PC-3 (cell line): Measurements from ENCODE around the gene CLDN20. TPM values are rescaled to one million over a fixed set of nuclear protein-coding genes. Genes with fewer than 3 reads are reported as not detected.

ENCODE experiments used
- ATAC-seq: fragments of 200-7000 bp; cut with Tn5 transposase; 2 replicates; pipeline ENCODE4 v1.9.1; 2020; ENCODE audit warnings: mild to moderate bottlenecking, moderate library complexity
- BruUV-seq: library from RNA; stranded (reverse); fragments of 400-500 nt; replicated peaks from 2 replicates; lab custom pipeline; 2021; lab: Mats Ljungman, UMichigan
- CTCF ChIA-PET: fragments of 300-600 bp; sonication (Branson Sonifier 250); formaldehyde crosslinking; loops from one replicate; lab custom pipeline; 2022; ENCODE audit warnings: antibody characterized with exemption; lab: Charles Lee
- POLR2A ChIA-PET: fragments of 300-600 bp; sonication (Branson Sonifier 250); formaldehyde crosslinking; loops from one replicate; lab custom pipeline; 2022; ENCODE audit warnings: antibody characterized with exemption; ENCODE audit not compliant: unreplicated experiment; lab: Charles Lee
- DNase-seq: peaks from one replicate; pipeline ENCODE4 v3.0.0-alpha.2; 2015
- H2AFZ ChIP-seq: fragments of 300-600 bp; sonication (generic); 2 replicates; pipeline ENCODE4 v1.6.0; 2016; ENCODE audit warnings: antibody characterized with exemption, low read length
- H3F3A ChIP-seq: fragments of 300-600 bp; sonication (generic); one replicate; pipeline ENCODE4 v1.6.0; 2017; ENCODE audit warnings: antibody characterized with exemption, low read length, control low read depth, mild to moderate bottlenecking; ENCODE audit not compliant: unreplicated experiment
- H3K27ac ChIP-seq: fragments of 300-600 bp; sonication (generic); 2 replicates; pipeline ENCODE4 v1.5.1; 2016; ENCODE audit warnings: mild to moderate bottlenecking, low read length
- H3K27me3 ChIP-seq: fragments of 300-600 bp; sonication (generic); 2 replicates; pipeline ENCODE4 v1.6.1; 2016; ENCODE audit warnings: low read length, mixed read lengths
- H3K36me3 ChIP-seq: fragments of 300-600 bp; sonication (generic); 2 replicates; pipeline ENCODE4 v1.6.1; 2016; ENCODE audit warnings: low read depth, mixed run types, low read length, mixed read lengths
- H3K4me1 ChIP-seq: fragments of 300-600 bp; sonication (generic); 2 replicates; pipeline ENCODE4 v1.5.1; 2016; ENCODE audit warnings: low read length; ENCODE audit not compliant: insufficient read depth
- H3K4me2 ChIP-seq: fragments of 300-600 bp; sonication (generic); 2 replicates; pipeline ENCODE4 v1.6.0; 2016; ENCODE audit warnings: low read length
- H3K4me3 ChIP-seq: fragments of 300-600 bp; sonication (generic); 2 replicates; pipeline ENCODE4 v1.5.1; 2016; ENCODE audit warnings: mild to moderate bottlenecking, low read length, mixed read lengths
- H3K79me2 ChIP-seq: fragments of 300-600 bp; sonication (generic); 2 replicates; pipeline ENCODE4 v1.6.1; 2017; ENCODE audit warnings: low read length, mixed read lengths
- H3K9ac ChIP-seq: fragments of 300-600 bp; sonication (generic); 2 replicates; pipeline ENCODE4 v1.6.0; 2016; ENCODE audit warnings: mild to moderate bottlenecking, low read length
- H3K9me2 ChIP-seq: fragments of 300-600 bp; sonication (generic); replicated peaks from 2 replicates; pipeline ENCODE4 v1.6.1; 2016; ENCODE audit warnings: mixed run types, low read length, mixed read lengths
- H3K9me3 ChIP-seq: fragments of 300-600 bp; sonication (generic); 2 replicates; pipeline ENCODE4 v1.6.1; 2016; ENCODE audit warnings: low read length, mixed read lengths
- H4K20me1 ChIP-seq: fragments of 300-600 bp; sonication (generic); 2 replicates; pipeline ENCODE4 v1.6.1; 2016; ENCODE audit warnings: low read length, mixed read lengths
- EZH2 ChIP-seq: fragments of 300-600 bp; sonication (generic); IDR thresholded peaks from one replicate; pipeline ENCODE4 v1.6.1; 2017; ENCODE audit warnings: antibody characterized with exemption, mild to moderate bottlenecking, low read length; ENCODE audit not compliant: unreplicated experiment
- EZH2phosphoT487 ChIP-seq: fragments of 300-600 bp; sonication (generic); IDR thresholded peaks from 2 replicates; pipeline ENCODE4 v1.6.1; 2018; ENCODE audit warnings: mild to moderate bottlenecking, antibody characterized with exemption, low read length, borderline replicate concordance
- intact Hi-C: fragments of 100-400 bp; cut with micrococcal nuclease; formaldehyde crosslinking; loops from 2 replicates; pipeline ENCODE4 v1.9.0; 2023
- total RNA-seq: library from RNA; depleted of rRNA; stranded (reverse); fragments of >200 nt; gene quantifications from 2 replicates; pipeline ENCODE4 v1.2.3, GENCODE V29; 2014
- TF ChIP-seq, protein P1 (sequence below): fragments of 300-600 bp; sonication (generic); conservative IDR thresholded peaks from 2 replicates; pipeline ENCODE4 v1.5.1; 2017; ENCODE audit warnings: antibody characterized with exemption, low read depth, mild to moderate bottlenecking, low read length

CLDN20 gene
- total RNA-seq, 1 experiment from 2014 or later: not detected

DNA sequence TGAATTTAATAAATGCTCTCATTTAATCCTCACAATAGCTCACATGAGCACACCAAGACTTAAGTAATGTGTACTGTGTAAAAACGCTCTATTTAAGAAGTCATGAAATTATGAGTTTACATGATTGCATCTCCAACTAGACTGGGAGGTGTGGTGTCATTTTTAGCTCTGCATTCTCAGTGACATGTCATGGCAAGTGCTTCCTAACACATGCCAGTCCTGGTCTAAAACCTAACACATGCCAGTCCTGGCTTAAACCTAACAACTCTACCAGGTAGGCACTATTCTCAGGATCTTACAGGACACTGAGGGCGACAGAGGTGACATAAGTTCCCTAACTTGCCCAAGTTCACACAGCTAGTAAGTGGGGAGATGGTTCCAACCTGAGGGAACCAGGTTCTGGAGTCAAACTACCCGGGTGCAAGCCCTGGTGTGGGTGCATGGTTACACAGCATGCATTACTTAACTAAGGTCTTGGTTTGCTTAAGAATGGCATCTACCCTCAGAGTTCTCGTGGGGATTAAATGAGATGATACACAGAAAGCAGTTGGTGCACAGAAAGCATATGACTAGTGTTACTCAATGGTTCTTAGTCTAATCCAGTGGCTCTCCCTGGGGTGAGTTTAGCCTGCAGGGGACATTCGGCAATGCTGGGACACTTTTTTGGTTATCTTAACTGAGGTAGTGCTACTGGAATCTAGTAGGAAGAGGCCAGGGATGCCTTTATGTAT, 14.7 kb downstream of the CLDN20 start:
- Histone ChIP-seq H3K27me3 (no peaks in the 10 kb centered on the region), H3K9me2 (no peaks in the 10 kb centered on the region), H2AFZ (no peak overlapping the region), H3K9ac (no peak overlapping the region), H3F3A (no peaks in the 10 kb centered on the region), H3K9me3 (no peaks in the 10 kb centered on the region), H4K20me1 (no peaks in the 10 kb centered on the region), H3K4me2 (no peak overlapping the region), H3K36me3 (peaks cover 3% of the 10 kb centered on the region; the same call in 1 of the 2 replicates), H3K4me3 (no peak overlapping the region), H3K27ac (no peak overlapping the region), H3K4me1 (peaks cover 8% of the 10 kb centered on the region), H3K79me2 (no peaks in the 10 kb centered on the region)
- ChIA-PET POLR2A (no interaction called here), CTCF (no interaction called here)
- no TSS peak for BruUV-seq
- intact Hi-C loops: no loop called here
- TF ChIP-seq EZH2phosphoT487 (no peak), EZH2 (no peak)
- TF ChIP-seq, protein P1, sequence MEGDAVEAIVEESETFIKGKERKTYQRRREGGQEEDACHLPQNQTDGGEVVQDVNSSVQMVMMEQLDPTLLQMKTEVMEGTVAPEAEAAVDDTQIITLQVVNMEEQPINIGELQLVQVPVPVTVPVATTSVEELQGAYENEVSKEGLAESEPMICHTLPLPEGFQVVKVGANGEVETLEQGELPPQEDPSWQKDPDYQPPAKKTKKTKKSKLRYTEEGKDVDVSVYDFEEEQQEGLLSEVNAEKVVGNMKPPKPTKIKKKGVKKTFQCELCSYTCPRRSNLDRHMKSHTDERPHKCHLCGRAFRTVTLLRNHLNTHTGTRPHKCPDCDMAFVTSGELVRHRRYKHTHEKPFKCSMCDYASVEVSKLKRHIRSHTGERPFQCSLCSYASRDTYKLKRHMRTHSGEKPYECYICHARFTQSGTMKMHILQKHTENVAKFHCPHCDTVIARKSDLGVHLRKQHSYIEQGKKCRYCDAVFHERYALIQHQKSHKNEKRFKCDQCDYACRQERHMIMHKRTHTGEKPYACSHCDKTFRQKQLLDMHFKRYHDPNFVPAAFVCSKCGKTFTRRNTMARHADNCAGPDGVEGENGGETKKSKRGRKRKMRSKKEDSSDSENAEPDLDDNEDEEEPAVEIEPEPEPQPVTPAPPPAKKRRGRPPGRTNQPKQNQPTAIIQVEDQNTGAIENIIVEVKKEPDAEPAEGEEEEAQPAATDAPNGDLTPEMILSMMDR: no peak
- ATAC-seq (no peak), DNase-seq (no peak)

DNA sequence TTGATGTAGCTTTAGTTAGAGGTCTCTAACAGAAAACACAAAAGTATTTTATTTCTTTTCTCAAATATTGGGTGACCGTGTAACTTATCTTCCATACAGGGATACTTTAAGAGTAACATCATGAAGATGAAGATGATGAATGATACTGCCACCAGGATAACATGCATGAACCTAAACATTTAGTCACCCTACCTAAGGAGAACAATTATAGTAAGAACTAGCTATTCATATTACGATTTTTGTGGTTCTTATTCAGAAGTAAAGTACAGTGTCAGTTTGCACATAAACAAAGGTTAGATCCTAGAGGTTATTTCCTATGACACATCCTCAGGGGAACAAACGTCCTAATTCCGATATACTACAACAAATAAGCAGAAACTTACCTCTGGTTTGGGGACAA, 21.0 kb downstream of the CLDN20 start:
- H3K9me3 ChIP-seq: no peaks in the 10 kb centered on the region
- H3K36me3 ChIP-seq: peaks cover 13% of the 10 kb centered on the region
- H3K4me2 ChIP-seq: no peak overlapping the region
- H4K20me1 ChIP-seq: no peaks in the 10 kb centered on the region
- TF ChIP-seq EZH2 (no peak), EZH2phosphoT487 (no peak)
- TF ChIP-seq, protein P1: no peak
- no peaks in the 10 kb centered on the region for H3K27me3 ChIP-seq
- H3F3A ChIP-seq: no peaks in the 10 kb centered on the region
- no peaks in the 10 kb centered on the region for H3K4me1 ChIP-seq
- no peak for ATAC-seq
- POLR2A ChIA-PET: no interaction called here
- BruUV-seq: no TSS peak
- no peak overlapping the region for H3K9ac ChIP-seq
- no peaks in the 10 kb centered on the region for H3K9me2 ChIP-seq
- no peak overlapping the region for H3K27ac ChIP-seq
- intact Hi-C loops: no loop called here
- no peaks in the 10 kb centered on the region for H3K79me2 ChIP-seq
- no peak overlapping the region for H3K4me3 ChIP-seq
- CTCF ChIA-PET: no interaction called here
- no peak for DNase-seq
- no peak overlapping the region for H2AFZ ChIP-seq

DNA sequence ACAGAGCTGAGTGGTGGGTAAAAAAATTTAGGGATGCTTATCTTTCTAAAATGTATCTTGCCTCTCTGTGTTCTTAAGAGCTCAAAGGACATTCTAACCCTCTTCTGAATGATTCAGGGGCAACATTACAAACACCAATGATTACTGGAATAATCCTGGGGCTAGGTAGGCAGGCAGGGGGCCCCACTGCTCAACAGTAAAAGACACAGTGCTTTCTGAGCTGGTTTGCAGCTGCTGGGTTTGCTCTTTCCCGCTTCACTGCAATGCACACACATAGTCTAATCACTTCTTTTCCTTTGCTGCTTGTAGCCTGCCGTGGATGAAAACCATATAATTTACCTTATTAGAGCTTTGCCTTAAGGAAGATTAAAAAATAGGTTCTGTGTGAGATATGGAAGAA, 23.9 kb downstream of the CLDN20 start:
- H3K79me2 ChIP-seq: no peaks in the 10 kb centered on the region
- no peaks in the 10 kb centered on the region for H3F3A ChIP-seq
- no peaks in the 10 kb centered on the region for H3K27me3 ChIP-seq
- no peak overlapping the region for H3K4me3 ChIP-seq
- no peak for TF ChIP-seq EZH2phosphoT487
- TF ChIP-seq, protein P1: no peak
- no peak for TF ChIP-seq EZH2
- DNase-seq: no peak
- no peak overlapping the region for H3K27ac ChIP-seq
- H3K36me3 ChIP-seq: peaks cover 17% of the 10 kb centered on the region
- no peak overlapping the region for H3K4me2 ChIP-seq
- ChIA-PET POLR2A (no interaction called here), CTCF (no interaction called here)
- H3K9me2 ChIP-seq: no peaks in the 10 kb centered on the region
- BruUV-seq: no TSS peak
- no peaks in the 10 kb centered on the region for H4K20me1 ChIP-seq
- no peak for ATAC-seq
- H2AFZ ChIP-seq: no peak overlapping the region
- H3K4me1 ChIP-seq: no peaks in the 10 kb centered on the region
- intact Hi-C loops: no loop called here
- H3K9ac ChIP-seq: no peak overlapping the region
- no peaks in the 10 kb centered on the region for H3K9me3 ChIP-seq
